KMS-11 (cell line): ENCODE measurements around the gene OR2H2.

Experiments
- H2AFZ ChIP-seq: fragments of 200-600 bp; sonication (generic); 2 replicates; pipeline ENCODE4 v1.6.1; 2016; ENCODE audit warnings: antibody characterized with exemption, mixed run types, low read depth
- H3K27ac ChIP-seq: fragments of 200-600 bp; sonication (generic); 2 replicates; pipeline ENCODE4 v1.6.1; 2016; ENCODE audit warnings: mild to moderate bottlenecking, mixed run types
- H3K27me3 ChIP-seq: fragments of 200-600 bp; sonication (generic); 2 replicates; pipeline ENCODE4 v1.6.1; 2017; ENCODE audit warnings: mild to moderate bottlenecking, low read depth, mixed run types, moderate library complexity; ENCODE audit not compliant: insufficient read depth
- H3K36me3 ChIP-seq: fragments of 200-600 bp; sonication (generic); 2 replicates; pipeline ENCODE4 v1.6.1; 2017; ENCODE audit warnings: mild to moderate bottlenecking, mixed run types; ENCODE audit not compliant: insufficient read depth
- H3K4me1 ChIP-seq: fragments of 200-600 bp; sonication (generic); 2 replicates; pipeline ENCODE4 v1.6.1; 2016; ENCODE audit warnings: mild to moderate bottlenecking, low read depth, mixed run types; ENCODE audit not compliant: poor library complexity, severe bottlenecking
- H3K4me2 ChIP-seq: fragments of 200-600 bp; sonication (generic); 2 replicates; pipeline ENCODE4 v1.7.0; 2016; ENCODE audit warnings: mild to moderate bottlenecking, mixed run types
- H3K4me3 ChIP-seq: fragments of 200-600 bp; sonication (generic); IDR thresholded peaks from 2 replicates; pipeline ENCODE4 v1.6.1; 2017; ENCODE audit warnings: low read depth, low read length, mixed read lengths; ENCODE audit not compliant: insufficient read depth
- H3K79me2 ChIP-seq: fragments of 200-600 bp; sonication (generic); 2 replicates; pipeline ENCODE4 v1.6.1; 2016; ENCODE audit warnings: low read depth, mixed run types; ENCODE audit not compliant: insufficient read depth
- H3K9ac ChIP-seq: fragments of 200-600 bp; sonication (generic); 2 replicates; pipeline ENCODE4 v1.6.1; 2016; ENCODE audit warnings: mild to moderate bottlenecking, mixed run types
- H4K20me1 ChIP-seq: fragments of 200-600 bp; sonication (generic); 2 replicates; pipeline ENCODE4 v1.6.1; 2016; ENCODE audit warnings: mild to moderate bottlenecking, mixed run types; ENCODE audit not compliant: insufficient read depth
- CTCF ChIP-seq: fragments of 200-600 bp; sonication (generic); conservative IDR thresholded peaks from 2 replicates; pipeline ENCODE4 v1.6.1; 2017; ENCODE audit warnings: low read depth, mild to moderate bottlenecking, antibody characterized with exemption, low read length, moderate library complexity, mixed read lengths

The OR2H2 gene

GRCh38 chr6:29637247-29637646 lies 52.3 kb downstream of the OR2H2 start:
- Histone ChIP-seq H3K27me3 (no peaks in the 10 kb centered on the region), H2AFZ (no peak overlapping the region), H4K20me1 (no peaks in the 10 kb centered on the region), H3K27ac (no peak overlapping the region), H3K4me1 (no peaks in the 10 kb centered on the region), H3K4me3 (no peak overlapping the region), H3K36me3 (no peaks in the 10 kb centered on the region), H3K9ac (no peak overlapping the region), H3K4me2 (no peak overlapping the region), H3K79me2 (no peaks in the 10 kb centered on the region)
- no peak for TF ChIP-seq CTCF
